K562 (cell line): ENCODE data around the gene ZFYVE21. TPM values are rescaled to one million over a fixed set of nuclear protein-coding genes. Genes with fewer than 3 reads are reported as not detected.
A peak's percentile ranks its signal among the peaks of the same experiment; 100 is the strongest.

Experiments
- ATAC-seq: fragments of 200-7000 bp; cut with Tn5 transposase; 3 replicates; pipeline ENCODE4 v1.9.1; 2020; ENCODE audit warnings: moderate library complexity
- BruUV-seq: library from RNA; stranded (reverse); fragments of 400-500 nt; replicated peaks from 2 replicates; lab custom pipeline; 2021; lab: Mats Ljungman, UMichigan
- CTCF ChIA-PET: fragments of 300-600 bp; formaldehyde crosslinking; extraction: SDS; loops from one replicate; lab custom pipeline; 2021; ENCODE audit warnings: low intra/inter-chr PET ratio; lab: Yijun Ruan, JAX
- POLR2A ChIA-PET: fragments of 300-600, 350-650 bp; sonication (Branson Sonifier 250); formaldehyde crosslinking; extraction: SDS; loops from one replicate; lab custom pipeline; 2021; ENCODE audit warnings: antibody characterized with exemption, inconsistent platforms; lab: Yijun Ruan, JAX
- DNase-seq, 4 experiments: peaks; one replicate each; pipeline versions ENCODE4 v3.0.0 to v3.0.0-alpha.2; 2011 to 2018; ENCODE audit warnings: low spot score in 3 of 4, mixed read lengths in 3 of 4; ENCODE audit errors: extremely low read depth in 1 of 4
- FAIRE-seq: peaks from 2 replicates; lab custom pipeline; 2011; peaks lifted over from hg19 to GRCh38; lab: Jason Lieb, UNC
- H2AFZ ChIP-seq: 2 replicates; pipeline ENCODE4 v1.6.0; 2011; ENCODE audit warnings: low read depth, low read length, control low read depth, inconsistent platforms
- H3K27ac ChIP-seq: fragments of 200-600 bp; 3 replicates; pipeline ENCODE4 v1.8.0; 2011; ENCODE audit warnings: low read depth, mild to moderate bottlenecking, control low read depth, inconsistent platforms, low read length, moderate library complexity, mixed read lengths; ENCODE audit errors: extremely low read depth
- H3K27me3 ChIP-seq, 2 experiments: fragments of 300-600 bp in 1 of 2; 2 replicates in 1 of 2; 3 replicates in 1 of 2; pipeline versions ENCODE4 v1.6.0 to v1.8.0; 2011; ENCODE audit warnings: inconsistent platforms in 2 of 2, low read length in 2 of 2, mild to moderate bottlenecking in 1 of 2, mixed read lengths in 1 of 2, moderate library complexity in 1 of 2; ENCODE audit not compliant: control insufficient read depth in 2 of 2, insufficient read depth in 2 of 2
- H3K36me3 ChIP-seq: fragments of 300-600 bp; 3 replicates; pipeline ENCODE4 v1.8.0; 2011; ENCODE audit warnings: mild to moderate bottlenecking, low read length, inconsistent platforms; ENCODE audit not compliant: control insufficient read depth, insufficient read depth
- H3K4me1 ChIP-seq, 2 experiments: fragments of 200-600 bp in 1 of 2; replicated peaks in 1 of 2; 2 replicates in 1 of 2; 3 replicates in 1 of 2; pipeline versions ENCODE4 v1.5.1 to v1.8.0; 2011; ENCODE audit warnings: inconsistent platforms in 2 of 2, low read length in 2 of 2, mild to moderate bottlenecking in 1 of 2, mixed read lengths in 1 of 2, moderate library complexity in 1 of 2; ENCODE audit not compliant: control insufficient read depth in 2 of 2, insufficient read depth in 2 of 2
- H3K4me2 ChIP-seq: 2 replicates; pipeline ENCODE4 v1.6.1; 2011; ENCODE audit warnings: low read length, control low read depth, inconsistent platforms, mixed read lengths; ENCODE audit not compliant: insufficient read depth
- H3K4me3 ChIP-seq: fragments of 200-600 bp; sonication (generic), shearing (Covaris generic); 2 replicates; pipeline ENCODE4 v1.5.1; 2016; ENCODE audit warnings: control low read depth, inconsistent platforms
- H3K79me2 ChIP-seq: fragments of 200-600 bp; 3 replicates; pipeline ENCODE4 v1.8.0; 2011; ENCODE audit warnings: low read length, inconsistent platforms; ENCODE audit not compliant: control insufficient read depth, insufficient read depth
- H3K9ac ChIP-seq, 2 experiments: 2 replicates each; pipeline versions ENCODE4 v1.6.0 to v1.6.1; 2011; ENCODE audit warnings: low read depth in 2 of 2, low read length in 2 of 2, control low read depth in 1 of 2, inconsistent platforms in 1 of 2, mild to moderate bottlenecking in 1 of 2, mixed read lengths in 1 of 2; ENCODE audit not compliant: insufficient read depth in 1 of 2
- H3K9me1 ChIP-seq: one replicate; pipeline ENCODE4 v1.6.0; 2011; ENCODE audit warnings: inconsistent platforms, mild to moderate bottlenecking, low read length, moderate library complexity; ENCODE audit not compliant: control insufficient read depth, insufficient read depth
- H3K9me3 ChIP-seq: replicated peaks from 2 replicates; pipeline ENCODE4 v1.5.1; 2011; ENCODE audit warnings: low read depth, low read length, inconsistent platforms; ENCODE audit not compliant: control insufficient read depth, insufficient read depth
- H4K20me1 ChIP-seq: replicated peaks from 2 replicates; pipeline ENCODE4 v1.6.1; 2011; ENCODE audit warnings: low read length, inconsistent platforms, mixed read lengths; ENCODE audit not compliant: control insufficient read depth, insufficient read depth
- ASH1L ChIP-seq: fragments of 450-650 bp; IDR thresholded peaks from 2 replicates; pipeline ENCODE4 v1.6.1; 2018; ENCODE audit warnings: borderline replicate concordance, mild to moderate bottlenecking, low read depth; ENCODE audit not compliant: partially characterized antibody
- EGR1 ChIP-seq: fragments of 450-650 bp; conservative IDR thresholded peaks from 2 replicates; pipeline ENCODE4 v1.6.1; 2017; ENCODE audit warnings: mild to moderate bottlenecking
- FOS ChIP-seq: IDR thresholded peaks from 3 replicates; pipeline ENCODE4 v1.6.1; 2011; ENCODE audit not compliant: insufficient read length; ENCODE audit errors: extremely low read depth
- IFI16 ChIP-seq: fragments of 250-450 bp; sonication (Bioruptor Pico); IDR thresholded peaks from 2 replicates; pipeline ENCODE4 v2.1.2; 2022; ENCODE audit warnings: mild to moderate bottlenecking, inconsistent platforms
- MCM5 ChIP-seq: fragments of 450-650 bp; IDR thresholded peaks from 2 replicates; pipeline ENCODE4 v1.6.1; 2016; ENCODE audit warnings: low read depth
- MTA3 ChIP-seq: fragments of 450-650 bp; formaldehyde crosslinking; IDR thresholded peaks from 2 replicates; pipeline ENCODE4 v1.6.1; 2017; ENCODE audit warnings: mild to moderate bottlenecking, borderline replicate concordance
- NFE2L1 ChIP-seq: fragments of 450-650 bp; IDR thresholded peaks from 2 replicates; pipeline ENCODE4 v1.6.1; 2016; ENCODE audit warnings: missing genetic modification characterization, low read depth, mild to moderate bottlenecking, missing compliant biosample characterization, moderate library complexity, borderline replicate concordance
- SRSF9 ChIP-seq: fragments of 200-400 bp; formaldehyde crosslinking; IDR thresholded peaks from 2 replicates; pipeline ENCODE4 v1.6.1; 2017; ENCODE audit warnings: low read depth, low read length, borderline replicate concordance
- WGBS: fragments of 100-300 bp; shearing (Covaris generic); methylation state at CpG from one replicate; pipeline ENCODE4 v1.1.6; 2016; ENCODE audit warnings: low coverage, mixed read lengths; ENCODE audit not compliant: insufficient coverage; ENCODE audit errors: missing lambda C conversion rate; 5-methylcytosine and 5-hydroxymethylcytosine counted together
- in situ Hi-C: fragments of 300-500 bp; cut with MboI; formaldehyde crosslinking; loops from 4 replicates; pipeline ENCODE4 v1.15.0; 2018; ENCODE audit warnings: inconsistent platforms, mixed read lengths
- intact Hi-C: fragments of 100-400 bp; cut with micrococcal nuclease; formaldehyde crosslinking; loops from 2 replicates; pipeline ENCODE4 v1.14.2; 2022
- polyA plus RNA-seq, 8 experiments: library from polyadenylated mRNA; depleted of rRNA in 4 of 8; stranded (reverse) in 5 of 8; unstranded in 3 of 8; fragments of >200 nt; fragmentation: Nextera tagmentation in 2 of 8; fragmentation: Illumina TruSeq in 1 of 8; extraction: Ambion mirVana in 2 of 8; extraction: Trizol in 1 of 8; gene quantifications; 2 replicates each; pipeline versions ENCODE4 v1.2.1 to v1.2.3, GENCODE V29; 2011 to 2014; ENCODE audit warnings: inconsistent platforms in 1 of 8, missing spikeins in 1 of 8
- total RNA-seq, 7 experiments: library from RNA; depleted of rRNA in 6 of 7; stranded (reverse); fragments of >200 nt in 6 of 7; fragmentation: Illumina TruSeq in 2 of 7; extraction: Trizol in 2 of 7; gene quantifications; 2 replicates each; pipeline versions ENCODE4 v1.2.1 to v1.2.3, GENCODE V29; 2011 to 2021; ENCODE audit warnings: low replicate concordance in 1 of 7

ZFYVE21 gene
- total and polyA plus RNA-seq, 9 of the 15 experiments (the other 6 are each of a cell fraction or from before 2014, with no cell fraction given), result 0.90 to 23.1 (median 15.6) TPM

GRCh38 chr14:103762036-103762435, 46.4 kb downstream of the ZFYVE21 start:
- Histone ChIP-seq H4K20me1 (no peaks in the 10 kb centered on the region; the same call in 1 of the 2 replicates), H3K9ac (no peak overlapping the region), H3K9me3 (no peaks in the 10 kb centered on the region), H2AFZ (no peak overlapping the region), H3K36me3 (no peaks in the 10 kb centered on the region)
- POLR2A ChIA-PET, result no interaction called here
- 10% methylated on average over 1 of the region's 1 CpG for WGBS
- in situ Hi-C loops, result no loop called here
- no peak for TF ChIP-seq MCM5
- no peak for TF ChIP-seq MTA3
- TF ChIP-seq NFE2L1 (tag), result no peak
- no peak for TF ChIP-seq SRSF9
- TF ChIP-seq IFI16 (CRISPR knock-in tag), result no peak
- TF ChIP-seq ASH1L, result no peak
- TF ChIP-seq, all 486 proteins: peak for 0
- Histone ChIP-seq H3K9me1 (no peaks in the 10 kb centered on the region), H3K27me3 (peaks cover 2 to 6% of the 10 kb centered on the region in 2 experiments; a peak in 3 of 5 replicates), H3K4me1 (peaks cover 0 to 3% of the 10 kb centered on the region in 2 experiments; a peak in 2 of 5 replicates), H3K79me2 (no peaks in the 10 kb centered on the region), H3K4me2 (no peak overlapping the region), H3K27ac (no peak overlapping the region), H3K4me3 (no peak overlapping the region)
- FAIRE-seq (no peak), DNase-seq (no peak), ATAC-seq (no peak)
- intact Hi-C loops, result no loop called here
- CTCF ChIA-PET, result no interaction called here
- no TSS peak for BruUV-seq

- no peak overlapping the region for H3K9ac ChIP-seq
- no peaks in the 10 kb centered on the region for H3K79me2 ChIP-seq
- no peaks in the 10 kb centered on the region for H3K9me3 ChIP-seq
- no peak for FAIRE-seq
- ChIA-PET POLR2A (no interaction called here), CTCF (no interaction called here)
- ATAC-seq, result peak; percentile 25; the same call in 1 of the 3 replicates
- no peak overlapping the region for H3K4me3 ChIP-seq
- 6% methylated on average over 12 of the region's 13 CpGs for WGBS
- H3K9me1 ChIP-seq, result no peaks in the 10 kb centered on the region
- peak; percentile 35; the same call in 1 of the 2 replicates for TF ChIP-seq EGR1
- TF ChIP-seq FOS, result no peak
- TF ChIP-seq, all 486 proteins: peak for 1
- H3K4me1 ChIP-seq, result peaks cover 0 to 3% of the 10 kb centered on the region in 2 experiments; a peak in 2 of 5 replicates
- H2AFZ ChIP-seq, result peak overlapping the region; percentile 40; the same call in 1 of the 2 replicates
- no peak for DNase-seq
- intact Hi-C loops (no loop called here), in situ Hi-C loops (no loop called here)
- H3K36me3 ChIP-seq, result no peaks in the 10 kb centered on the region
- H4K20me1 ChIP-seq, result no peaks in the 10 kb centered on the region; the same call in 1 of the 2 replicates
- peaks cover 2 to 6% of the 10 kb centered on the region in 2 experiments; a peak in 3 of 5 replicates for H3K27me3 ChIP-seq
- no TSS peak for BruUV-seq
- H3K4me2 ChIP-seq, result peak overlapping the region; percentile 21; the same call in 1 of the 2 replicates
- H3K27ac ChIP-seq, result no peak overlapping the region
These were observed 46.9 kb downstream of the ZFYVE21 start for GRCh38 chr14:103762541-103762940.
